Fibroblast of lung (primary cell): ENCODE results near the gene PACRG.

Experiments used
- CTCF ChIP-seq, 2 donors: IDR thresholded peaks in 1 of 2; conservative IDR thresholded peaks in 1 of 2; 1 replicate in 1 of 2; 2 replicates in 1 of 2; pipeline ENCODE4 v1.5.1; 2011 to 2012; ENCODE audit warnings: low read length in 2 of 2, control low read depth in 1 of 2, inconsistent platforms in 1 of 2, low read depth in 1 of 2, mild to moderate bottlenecking in 1 of 2
- EZH2 ChIP-seq: IDR thresholded peaks from 2 replicates; pipeline ENCODE4 v1.5.1; 2012; ENCODE audit warnings: low read length, control low read depth, mild to moderate bottlenecking; ENCODE audit errors: missing control alignments

DNA sequence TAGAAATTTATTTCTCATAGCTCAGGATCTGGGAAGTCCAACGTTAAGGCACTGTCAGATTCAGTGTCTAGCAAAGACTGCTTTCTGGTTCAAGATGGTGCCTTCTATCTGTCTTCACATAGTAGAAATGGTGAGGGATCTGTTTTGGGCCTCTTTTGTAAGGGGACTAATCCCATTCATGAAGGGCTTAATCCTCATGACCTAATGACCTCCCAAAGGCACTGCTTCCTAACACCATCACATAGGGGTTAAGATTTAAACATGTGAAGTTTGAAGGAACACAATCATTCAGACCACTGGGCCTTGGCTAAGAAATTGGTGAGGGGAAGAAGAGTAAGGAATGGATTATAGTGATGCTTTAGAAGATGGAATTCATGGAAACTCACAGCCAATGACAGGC lies 237.6 kb downstream of the PACRG start:
- no peak for TF ChIP-seq CTCF (conservative IDR thresholded peaks at IDR 0.05 in 1 of 2, IDR thresholded peaks at IDR 0.05 in 1 of 2; ENCODE audit: low read depth in 1 of 2, low read length in 2 of 2)
- no peak for TF ChIP-seq EZH2
